Measurements from ENCODE around the gene LITAF.

LITAF gene

GRCh38 chr16:11511328-11511727, 75.4 kb downstream of the LITAF start:
- TF ChIP-seq EZH2 (IDR thresholded peaks at IDR 0.05; ENCODE audit: borderline replicate concordance, low read depth, low read length, severe bottlenecking) = no peak
- no peak for TF ChIP-seq CTCF (IDR thresholded peaks at IDR 0.05; ENCODE audit: borderline replicate concordance, extremely low read depth, low read length, poor library complexity, severe bottlenecking)
- H3K9ac ChIP-seq (ENCODE audit: low read depth, low read length) = no peak overlapping the region
- H2AFZ ChIP-seq (ENCODE audit: low read depth, low read length) = no peak overlapping the region
- H3K79me2 ChIP-seq (ENCODE audit: insufficient read depth, low read length) = no peaks in the 10 kb centered on the region
- H3K36me3 ChIP-seq (ENCODE audit: insufficient read depth, low read length) = no peaks in the 10 kb centered on the region
- no peak overlapping the region for H3K4me2 ChIP-seq (ENCODE audit: insufficient read depth, low read length)
- no peak overlapping the region for H3K4me3 ChIP-seq (ENCODE audit: low read depth in 1 of 2, low read length in 2 of 2)
- H4K20me1 ChIP-seq (ENCODE audit: insufficient read depth, low read length) = peaks cover 5% of the 10 kb centered on the region; the same call in 1 of the 2 replicates
- no peak for DNase-seq
- no peaks in the 10 kb centered on the region for H3K27me3 ChIP-seq (ENCODE audit: insufficient read depth, low read length, poor library complexity)
- ATAC-seq (ENCODE audit: insufficient read depth, low read depth) = no peak
- H3K9me3 ChIP-seq (ENCODE audit: insufficient read depth, low read length, severe bottlenecking) = no peaks in the 10 kb centered on the region
- no peaks in the 10 kb centered on the region for H3K4me1 ChIP-seq (ENCODE audit: insufficient read depth, low read length)
- no peak overlapping the region for H3K27ac ChIP-seq (ENCODE audit: low read length)

- no peak for ATAC-seq (ENCODE audit: insufficient read depth, low read depth)
- Histone ChIP-seq H3K36me3 (ENCODE audit: insufficient read depth, low read length) (no peaks in the 10 kb centered on the region), H3K27me3 (ENCODE audit: insufficient read depth, low read length, poor library complexity) (no peaks in the 10 kb centered on the region), H3K4me2 (ENCODE audit: insufficient read depth, low read length) (no peak overlapping the region), H3K9me3 (ENCODE audit: insufficient read depth, low read length, severe bottlenecking) (no peaks in the 10 kb centered on the region), H3K4me3 (ENCODE audit: low read depth in 1 of 2, low read length in 2 of 2) (no peak overlapping the region), H4K20me1 (ENCODE audit: insufficient read depth, low read length) (no peaks in the 10 kb centered on the region; the same call in 1 of the 2 replicates), H2AFZ (ENCODE audit: low read depth, low read length) (no peak overlapping the region), H3K4me1 (ENCODE audit: insufficient read depth, low read length) (no peaks in the 10 kb centered on the region), H3K79me2 (ENCODE audit: insufficient read depth, low read length) (no peaks in the 10 kb centered on the region), H3K27ac (ENCODE audit: low read length) (no peak overlapping the region), H3K9ac (ENCODE audit: low read depth, low read length) (no peak overlapping the region)
- no peak for DNase-seq
- TF ChIP-seq CTCF (IDR thresholded peaks at IDR 0.05; ENCODE audit: borderline replicate concordance, extremely low read depth, low read length, poor library complexity, severe bottlenecking) (no peak), EZH2 (IDR thresholded peaks at IDR 0.05; ENCODE audit: borderline replicate concordance, low read depth, low read length, severe bottlenecking) (no peak)
Observed at GRCh38 chr16:11510178-11510973, 76.3 kb downstream of the LITAF start.

- DNase-seq = no peak
- no peaks in the 10 kb centered on the region; the same call in 1 of the 2 replicates for H4K20me1 ChIP-seq (ENCODE audit: insufficient read depth, low read length)
- H3K9ac ChIP-seq (ENCODE audit: low read depth, low read length) = no peak overlapping the region
- H3K79me2 ChIP-seq (ENCODE audit: insufficient read depth, low read length) = no peaks in the 10 kb centered on the region
- no peaks in the 10 kb centered on the region for H3K27me3 ChIP-seq (ENCODE audit: insufficient read depth, low read length, poor library complexity)
- no peaks in the 10 kb centered on the region for H3K4me1 ChIP-seq (ENCODE audit: insufficient read depth, low read length)
- H2AFZ ChIP-seq (ENCODE audit: low read depth, low read length) = no peak overlapping the region
- H3K36me3 ChIP-seq (ENCODE audit: insufficient read depth, low read length) = no peaks in the 10 kb centered on the region
- no peak; the same call in 2 of the 3 replicates for ATAC-seq (ENCODE audit: insufficient read depth, low read depth)
- no peak for TF ChIP-seq CTCF (IDR thresholded peaks at IDR 0.05; ENCODE audit: borderline replicate concordance, extremely low read depth, low read length, poor library complexity, severe bottlenecking)
- no peak for TF ChIP-seq EZH2 (IDR thresholded peaks at IDR 0.05; ENCODE audit: borderline replicate concordance, low read depth, low read length, severe bottlenecking)
- H3K27ac ChIP-seq (ENCODE audit: low read length) = no peak overlapping the region
- no peak overlapping the region for H3K4me2 ChIP-seq (ENCODE audit: insufficient read depth, low read length)
- H3K9me3 ChIP-seq (ENCODE audit: insufficient read depth, low read length, severe bottlenecking) = no peaks in the 10 kb centered on the region
- no peak overlapping the region for H3K4me3 ChIP-seq (ENCODE audit: low read depth in 1 of 2, low read length in 2 of 2)
Observed at GRCh38 chr16:11507991-11508390, 78.7 kb downstream of the LITAF start.

Measured in DND-41 (cell line).